CD14-positive monocyte (primary cell): Measurements from ENCODE around the gene DNAH3. TPM values are rescaled to one million over a fixed set of nuclear protein-coding genes. Genes with fewer than 3 reads are reported as not detected.

Source experiments
- DNase-seq, 3 donors: peaks; one replicate each; pipeline ENCODE4 v3.0.0-alpha.2; 2011 to 2022
- H2AFZ ChIP-seq: 2 replicates; pipeline ENCODE4 v1.6.0; 2012; ENCODE audit warnings: mild to moderate bottlenecking, low read depth, low read length, inconsistent platforms; ENCODE audit not compliant: insufficient read depth, poor library complexity, severe bottlenecking
- H3K27ac ChIP-seq, 2 donors: 1 replicate in 1 of 2; 2 replicates in 1 of 2; pipeline ENCODE4 v1.5.1; 2012 to 2013; ENCODE audit warnings: low read length in 2 of 2, control low read depth in 1 of 2, inconsistent platforms in 1 of 2, low read depth in 1 of 2, mild to moderate bottlenecking in 1 of 2
- H3K27me3 ChIP-seq, 2 donors: one replicate each; pipeline versions ENCODE4 v1.6.0 to v1.6.1; 2011 to 2013; ENCODE audit warnings: low read length in 2 of 2; ENCODE audit not compliant: control insufficient read depth in 2 of 2, insufficient read depth in 2 of 2
- H3K36me3 ChIP-seq, 2 donors: replicated peaks in 1 of 2; 1 replicate in 1 of 2; 2 replicates in 1 of 2; pipeline versions ENCODE4 v1.5.1 to v1.6.1; 2012 to 2013; ENCODE audit warnings: low read length in 2 of 2, control low read depth in 1 of 2, inconsistent platforms in 1 of 2, mild to moderate bottlenecking in 1 of 2; ENCODE audit not compliant: insufficient read depth in 2 of 2, control insufficient read depth in 1 of 2
- H3K4me1 ChIP-seq, 2 donors: 1 replicate in 1 of 2; 2 replicates in 1 of 2; pipeline versions ENCODE4 v1.5.1 to v1.6.1; 2012 to 2013; ENCODE audit warnings: low read length in 2 of 2, control low read depth in 1 of 2, inconsistent platforms in 1 of 2, mild to moderate bottlenecking in 1 of 2, moderate library complexity in 1 of 2; ENCODE audit not compliant: insufficient read depth in 2 of 2, control insufficient read depth in 1 of 2
- H3K4me2 ChIP-seq: replicated peaks from 2 replicates; pipeline ENCODE3; 2012; ENCODE audit warnings: low read length, moderate library complexity, mild to moderate bottlenecking; ENCODE audit not compliant: poor library complexity, severe bottlenecking; ENCODE audit errors: extremely low read depth
- H3K4me3 ChIP-seq, 3 experiments: fragments of 200-600 bp in 1 of 3; sonication (generic) in 1 of 3; replicated peaks in 1 of 3; 1 replicate in 2 of 3; 2 replicates in 1 of 3; pipeline ENCODE4 v1.5.1; 2011 to 2013; ENCODE audit warnings: low read length in 3 of 3, mild to moderate bottlenecking in 3 of 3, control low read depth in 2 of 3, low read depth in 2 of 3, inconsistent platforms in 1 of 3, moderate library complexity in 1 of 3
- H3K79me2 ChIP-seq: 2 replicates; pipeline ENCODE4 v1.6.0; 2012; ENCODE audit warnings: mild to moderate bottlenecking, control low read depth, inconsistent platforms, low read length, moderate library complexity; ENCODE audit not compliant: insufficient read depth
- H3K9ac ChIP-seq: 2 replicates; pipeline ENCODE4 v1.6.0; 2017; ENCODE audit warnings: low read length, mild to moderate bottlenecking; ENCODE audit not compliant: insufficient read depth, poor library complexity, severe bottlenecking
- H3K9me3 ChIP-seq, 2 donors: replicated peaks in 1 of 2; 1 replicate in 1 of 2; 2 replicates in 1 of 2; pipeline versions ENCODE4 v1.5.1 to v1.6.1; 2012 to 2013; ENCODE audit warnings: low read length in 2 of 2, control low read depth in 1 of 2; ENCODE audit not compliant: control insufficient read depth in 1 of 2, insufficient read depth in 1 of 2
- H4K20me1 ChIP-seq: 2 replicates; pipeline ENCODE4 v1.6.0; 2012; ENCODE audit warnings: mild to moderate bottlenecking, low read length, control low read depth, moderate library complexity; ENCODE audit not compliant: insufficient read depth
- H3K27ac Mint-ChIP-seq, 7 donors: one replicate each; pipeline ENCODE4 v1.8.0; 2020; ENCODE audit warnings: mild to moderate bottlenecking in 7 of 7, mixed read lengths in 7 of 7, moderate library complexity in 6 of 7, inconsistent platforms in 2 of 7
- H3K27me3 Mint-ChIP-seq, 3 donors: one replicate each; pipeline ENCODE4 v1.8.0; 2021 to 2022; ENCODE audit warnings: low read depth in 3 of 3, mild to moderate bottlenecking in 3 of 3, mixed read lengths in 3 of 3, moderate library complexity in 3 of 3, inconsistent platforms in 1 of 3
- H3K36me3 Mint-ChIP-seq, 2 donors: one replicate each; pipeline ENCODE4 v1.8.0; 2020; ENCODE audit warnings: mixed read lengths in 2 of 2, inconsistent platforms in 1 of 2, mild to moderate bottlenecking in 1 of 2
- H3K4me1 Mint-ChIP-seq: one replicate; pipeline ENCODE4 v1.8.0; 2020; ENCODE audit warnings: mild to moderate bottlenecking, mixed read lengths
- H3K4me3 Mint-ChIP-seq, 2 donors: one replicate each; pipeline ENCODE4 v1.8.0; 2020; ENCODE audit warnings: mild to moderate bottlenecking in 2 of 2, mixed read lengths in 2 of 2, moderate library complexity in 1 of 2
- H3K9me3 Mint-ChIP-seq, 7 donors: one replicate each; pipeline ENCODE4 v1.8.0; 2020 to 2022; ENCODE audit warnings: mixed read lengths in 7 of 7, mild to moderate bottlenecking in 6 of 7, moderate library complexity in 6 of 7, inconsistent platforms in 2 of 7
- CTCF ChIP-seq: fragments of 200-600 bp; IDR thresholded peaks from one replicate; pipeline ENCODE4 v1.8.0; 2022; ENCODE audit warnings: antibody characterized with exemption, mild to moderate bottlenecking
- WGBS: methylation state at CpG from one replicate; pipeline ENCODE4 v1.1.5; 2013; ENCODE audit warnings: missing lambda C conversion rate; ENCODE audit not compliant: insufficient coverage; 5-methylcytosine and 5-hydroxymethylcytosine counted together
- intact Hi-C, 2 donors: fragments of 100-400 bp; cut with micrococcal nuclease; formaldehyde crosslinking; loops; one replicate each; pipeline versions ENCODE4 v1.15.0 to v1.15.1; 2023
- polyA plus RNA-seq, 3 donors: library from polyadenylated mRNA; depleted of rRNA in 1 of 3; unstranded in 2 of 3; stranded (reverse) in 1 of 3; fragments of 300-500 nt in 2 of 3; fragments of >200 nt in 1 of 3; fragmentation: Illumina TruSeq in 2 of 3; gene quantifications; 1 replicate in 2 of 3; 2 replicates in 1 of 3; pipeline ENCODE4 v1.2.3, GENCODE V29; 2012 to 2021

DNAH3 gene
- polyA plus RNA-seq, 3 donors = not detected

GRCh38 chr16:21038197-21038596, 112.4 kb downstream of the DNAH3 start:
- 82% methylated on average over 2 of the region's 7 CpGs for WGBS
- Histone ChIP-seq H3K36me3 (no peaks in the 10 kb centered on the region), H2AFZ (no peak overlapping the region), H3K9ac (no peak overlapping the region), H4K20me1 (no peaks in the 10 kb centered on the region), H3K9me3 (no peaks in the 10 kb centered on the region), H3K4me1 (no peaks in the 10 kb centered on the region), H3K4me2 (no peak overlapping the region), H3K27me3 (no peaks in the 10 kb centered on the region), H3K4me3 (no peak overlapping the region), H3K79me2 (no peaks in the 10 kb centered on the region), H3K27ac (no peak overlapping the region)
- H3K9me3 Mint-ChIP-seq = peaks cover 0 to 4% (median 0%) of the 10 kb centered on the region in 7 donors
- peaks cover 0 to 3% (median 0%) of the 10 kb centered on the region in 3 donors for H3K27me3 Mint-ChIP-seq
- no peak for DNase-seq
- TF ChIP-seq CTCF = no peak
- H3K4me3 Mint-ChIP-seq = no peak overlapping the region
- no peaks in the 10 kb centered on the region for H3K4me1 Mint-ChIP-seq
- intact Hi-C loops = no loop called here
- H3K27ac Mint-ChIP-seq = no peak overlapping the region
- no peaks in the 10 kb centered on the region for H3K36me3 Mint-ChIP-seq

GRCh38 chr16:21037736-21038135, 112.9 kb downstream of the DNAH3 start:
- no peak for DNase-seq
- Histone ChIP-seq H4K20me1 (no peaks in the 10 kb centered on the region), H3K27ac (no peak overlapping the region), H3K9me3 (no peaks in the 10 kb centered on the region), H3K4me3 (no peak overlapping the region), H3K79me2 (no peaks in the 10 kb centered on the region), H2AFZ (no peak overlapping the region), H3K36me3 (no peaks in the 10 kb centered on the region), H3K9ac (no peak overlapping the region), H3K4me2 (no peak overlapping the region), H3K4me1 (no peaks in the 10 kb centered on the region), H3K27me3 (no peaks in the 10 kb centered on the region)
- Mint-ChIP-seq H3K9me3 (peaks cover 0 to 3% (median 0%) of the 10 kb centered on the region in 7 donors), H3K27me3 (peaks cover 0 to 3% (median 0%) of the 10 kb centered on the region in 3 donors), H3K4me1 (no peaks in the 10 kb centered on the region), H3K36me3 (no peaks in the 10 kb centered on the region), H3K27ac (no peak overlapping the region), H3K4me3 (no peak overlapping the region)
- WGBS = 96% methylated on average over 11 of the region's 15 CpGs
- TF ChIP-seq CTCF = no peak
- intact Hi-C loops = no loop called here
